DMS 273 treated with DMSO at 0.1 percent for 48 hours (cell line): ENCODE results near the gene PLXNA2.

ENCODE experiments used
- DNase-seq: peaks from one replicate; lab custom pipeline; 2025; lab: John Stamatoyannopoulos, UW

PLXNA2 gene

GRCh38 chr1:208264469-208265121, 20.4 kb upstream of the PLXNA2 start:
- DNase-seq = no peak

GRCh38 chr1:208261874-208262273, 17.7 kb upstream of the PLXNA2 start:
- DNase-seq = no peak

- DNase-seq = no peak
Observed at GRCh38 chr1:208258277-208258676, 14.1 kb upstream of the PLXNA2 start.

- no peak for DNase-seq
Observed at GRCh38 chr1:208257351-208257750, 13.2 kb upstream of the PLXNA2 start.

- no peak for DNase-seq
Observed at GRCh38 chr1:208256556-208256955, 12.4 kb upstream of the PLXNA2 start.

- DNase-seq = no peak
Observed at GRCh38 chr1:208256091-208256490, 11.9 kb upstream of the PLXNA2 start.

GRCh38 chr1:208254862-208255261, 10.7 kb upstream of the PLXNA2 start:
- DNase-seq = no peak

GRCh38 chr1:208254376-208254775, 10.2 kb upstream of the PLXNA2 start:
- no peak for DNase-seq

- no peak for DNase-seq
Observed at GRCh38 chr1:208252836-208253576, 8.8 kb upstream of the PLXNA2 start.

GRCh38 chr1:208251911-208252835, 8.0 kb upstream of the PLXNA2 start:
- DNase-seq = no peak

GRCh38 chr1:208251015-208251414, 6.8 kb upstream of the PLXNA2 start:
- no peak for DNase-seq

GRCh38 chr1:208250613-208251012, 6.4 kb upstream of the PLXNA2 start:
- DNase-seq = no peak

GRCh38 chr1:208248991-208249696, 5.0 kb upstream of the PLXNA2 start:
- no peak for DNase-seq

GRCh38 chr1:208248307-208248801, 4.2 kb upstream of the PLXNA2 start:
- DNase-seq = no peak

GRCh38 chr1:208247696-208248095, 3.5 kb upstream of the PLXNA2 start:
- DNase-seq = no peak

- peak; percentile 82 for DNase-seq
Observed at GRCh38 chr1:208245185-208245705, 1.1 kb upstream of the PLXNA2 start.

GRCh38 chr1:208243527-208243966, 637 bp downstream of the PLXNA2 start:
- no peak for DNase-seq

GRCh38 chr1:208242941-208243526, 1.1 kb downstream of the PLXNA2 start:
- no peak for DNase-seq

- DNase-seq = no peak
Observed at GRCh38 chr1:208242146-208242545, 2.0 kb downstream of the PLXNA2 start.

- DNase-seq = no peak
Observed at GRCh38 chr1:208241512-208241911, 2.7 kb downstream of the PLXNA2 start.
